ENCODE data around the gene CFLAR. TPM values are rescaled to one million over a fixed set of nuclear protein-coding genes. Genes with fewer than 3 reads are reported as not detected.

Gene CFLAR
- polyA plus RNA-seq, 1 donor, result 39.6 TPM

- DNase-seq (ENCODE audit: low read depth), result no peak
Measured at GRCh38 chr2:201216918-201217317, 101.0 kb downstream of the CFLAR start.

GRCh38 chr2:201218780-201219179, 102.8 kb downstream of the CFLAR start:
- no peak for DNase-seq (ENCODE audit: low read depth)

GRCh38 chr2:201219328-201220096, 103.5 kb downstream of the CFLAR start:
- DNase-seq (ENCODE audit: low read depth), result no peak

GRCh38 chr2:201220102-201220570, 104.2 kb downstream of the CFLAR start:
- no peak for DNase-seq (ENCODE audit: low read depth)

GRCh38 chr2:201223089-201224073, 107.4 kb downstream of the CFLAR start:
- no peak for DNase-seq (ENCODE audit: low read depth)

Other genes with a start within 250 kb of the CFLAR start
- gene PPIL3, start 227.1 kb upstream of the CFLAR start, polyA plus RNA-seq (ENCODE audit: insufficient read length), result 63.7 TPM
- gene NIF3L1, start 226.8 kb upstream of the CFLAR start, polyA plus RNA-seq (ENCODE audit: insufficient read length), result 17.9 TPM
- gene ORC2, start 152.5 kb upstream of the CFLAR start, polyA plus RNA-seq (ENCODE audit: insufficient read length), result 16.1 TPM
- 8.5 TPM for gene HYCC2, start 44.5 kb upstream of the CFLAR start, polyA plus RNA-seq (ENCODE audit: insufficient read length)
- 87.4 TPM for gene NDUFB3, start 44.2 kb upstream of the CFLAR start, polyA plus RNA-seq (ENCODE audit: insufficient read length)
- gene CASP10, start 67.0 kb downstream of the CFLAR start, polyA plus RNA-seq (ENCODE audit: insufficient read length), result 5.0 TPM
- gene CASP8, start 144.4 kb downstream of the CFLAR start, polyA plus RNA-seq (ENCODE audit: insufficient read length), result 6.6 TPM
- gene FLACC1, start 241.2 kb downstream of the CFLAR start, polyA plus RNA-seq (ENCODE audit: insufficient read length), result 1.4 TPM